ENCODE measurements around the gene STX5.

DNA sequence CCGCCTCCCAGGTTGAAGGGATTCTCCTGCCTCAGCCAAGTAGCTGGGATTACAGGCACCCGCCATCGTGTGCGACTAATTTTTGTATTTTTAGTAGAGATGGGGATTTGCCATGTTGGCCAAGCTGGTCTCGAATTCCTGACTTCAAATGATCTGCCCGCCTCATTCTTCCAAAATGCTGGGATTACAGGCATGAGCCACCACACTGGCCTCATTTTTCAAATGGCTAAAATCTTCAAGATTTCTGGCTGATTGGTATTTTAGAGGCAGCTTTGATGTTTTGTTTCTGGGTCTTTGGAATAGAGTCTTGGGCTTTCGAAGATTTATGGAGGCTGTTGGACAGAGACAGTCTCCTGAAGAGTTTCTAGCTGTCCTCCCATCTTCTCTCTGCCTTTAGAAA is 43.0 kb upstream of the STX5 start:
- TF ChIP-seq POLR2AphosphoS5 (IDR thresholded peaks at IDR 0.05; ENCODE audit: borderline replicate concordance, low read depth, low read length) (no peak), EZH2 (IDR thresholded peaks at IDR 0.05) (no peak)
